T-cell (primary cell): ENCODE data around the gene ATP6V1B1. TPM values are rescaled to one million over a fixed set of nuclear protein-coding genes. Genes with fewer than 3 reads are reported as not detected.

ENCODE experiments used
- ATAC-seq, 4 experiments: fragments of 200-7000 bp in 3 of 4; fragments of 150-1000 bp in 1 of 4; cut with Tn5 transposase; replicated peaks in 1 of 4; 1 replicate in 3 of 4; 2 replicates in 1 of 4; pipeline ENCODE4 v1.10.0; 2021; ENCODE audit warnings: moderate library complexity in 3 of 4, mild to moderate bottlenecking in 2 of 4, moderate number of reproducible peaks in 1 of 4
- CTCF ChIA-PET, 2 donors: fragments of 300-600 bp; sonication (Branson Sonifier 250); formaldehyde crosslinking; loops; one replicate each; lab custom pipeline; 2022; ENCODE audit warnings: antibody characterized with exemption in 2 of 2; lab: Charles Lee
- POLR2A ChIA-PET, 2 donors: fragments of 300-600 bp; sonication (Branson Sonifier 250); formaldehyde crosslinking; loops; one replicate each; lab custom pipeline; 2022; ENCODE audit warnings: antibody characterized with exemption in 2 of 2; lab: Charles Lee
- DNase-seq, 35 experiments: peaks; one replicate each; pipeline versions ENCODE4 v3.0.0 to v3.0.0-alpha.2; 2013 to 2023
- H3K27ac ChIP-seq: one replicate; pipeline ENCODE4 v1.5.1; 2013; ENCODE audit warnings: low read length
- H3K27me3 ChIP-seq, 2 experiments: replicated peaks in 1 of 2; 1 replicate in 1 of 2; 2 replicates in 1 of 2; pipeline versions ENCODE4 v1.6.1 to v1.7.0; 2013; ENCODE audit warnings: low read length in 1 of 2, mixed read lengths in 1 of 2; ENCODE audit not compliant: control insufficient read depth in 2 of 2, insufficient read depth in 2 of 2; ENCODE audit errors: extremely low read depth in 1 of 2
- H3K36me3 ChIP-seq, 2 donors: 1 replicate in 1 of 2; 2 replicates in 1 of 2; pipeline versions ENCODE4 v1.6.1 to v1.7.0; 2013; ENCODE audit warnings: low read length in 1 of 2; ENCODE audit not compliant: control insufficient read depth in 2 of 2, insufficient read depth in 1 of 2; ENCODE audit errors: extremely low read depth in 1 of 2
- H3K4me1 ChIP-seq, 2 experiments: 1 replicate in 1 of 2; 2 replicates in 1 of 2; pipeline versions ENCODE4 v1.6.1 to v1.7.0; 2013; ENCODE audit warnings: low read length in 2 of 2, mixed read lengths in 1 of 2; ENCODE audit not compliant: insufficient read depth in 2 of 2, control insufficient read depth in 1 of 2; ENCODE audit errors: extremely low read depth in 1 of 2
- H3K4me3 ChIP-seq, 2 donors: 1 replicate in 1 of 2; 2 replicates in 1 of 2; pipeline versions ENCODE4 v1.5.1 to v1.7.0; 2013; ENCODE audit warnings: mild to moderate bottlenecking in 2 of 2, low read length in 1 of 2, moderate library complexity in 1 of 2; ENCODE audit not compliant: control insufficient read depth in 1 of 2; ENCODE audit errors: extremely low read depth in 1 of 2
- H3K9me3 ChIP-seq: 2 replicates; pipeline ENCODE4 v1.7.0; 2013
- H3K27ac Mint-ChIP-seq, 2 donors: one replicate each; pipeline ENCODE4 v1.8.0; 2020 to 2021; ENCODE audit warnings: mild to moderate bottlenecking in 2 of 2, mixed read lengths in 2 of 2
- H3K27me3 Mint-ChIP-seq, 2 donors: one replicate each; pipeline ENCODE4 v1.8.0; 2021 to 2022; ENCODE audit warnings: mixed read lengths in 2 of 2
- H3K36me3 Mint-ChIP-seq: one replicate; pipeline ENCODE4 v1.8.0; 2021; ENCODE audit warnings: mixed read lengths
- H3K4me1 Mint-ChIP-seq, 3 donors: one replicate each; pipeline ENCODE4 v1.8.0; 2020 to 2022; ENCODE audit warnings: mixed read lengths in 3 of 3, mild to moderate bottlenecking in 1 of 3
- H3K4me3 Mint-ChIP-seq, 3 donors: one replicate each; pipeline ENCODE4 v1.8.0; 2020 to 2022; ENCODE audit warnings: mild to moderate bottlenecking in 3 of 3, mixed read lengths in 3 of 3, moderate library complexity in 3 of 3
- H3K9me3 Mint-ChIP-seq, 3 donors: one replicate each; pipeline ENCODE4 v1.8.0; 2020 to 2022; ENCODE audit warnings: mixed read lengths in 3 of 3
- WGBS: methylation state at CpG from one replicate; pipeline ENCODE4 v1.1.5; 2013; ENCODE audit warnings: missing lambda C conversion rate; ENCODE audit not compliant: insufficient coverage; 5-methylcytosine and 5-hydroxymethylcytosine counted together
- total RNA-seq, 35 experiments: library from RNA in 6 of 35; stranded (reverse) in 6 of 35; fragments of 120-200 nt in 1 of 35; gene quantifications; one replicate each; pipeline versions ENCODE4 v1.2.1 to v1.2.4 and lab custom pipeline; 2013 to 2026

ATP6V1B1 gene
- total RNA-seq, 5 donors from 2014 or later (not counting 1 experiment from before 2014, with no cell fraction given), result not detected

DNA sequence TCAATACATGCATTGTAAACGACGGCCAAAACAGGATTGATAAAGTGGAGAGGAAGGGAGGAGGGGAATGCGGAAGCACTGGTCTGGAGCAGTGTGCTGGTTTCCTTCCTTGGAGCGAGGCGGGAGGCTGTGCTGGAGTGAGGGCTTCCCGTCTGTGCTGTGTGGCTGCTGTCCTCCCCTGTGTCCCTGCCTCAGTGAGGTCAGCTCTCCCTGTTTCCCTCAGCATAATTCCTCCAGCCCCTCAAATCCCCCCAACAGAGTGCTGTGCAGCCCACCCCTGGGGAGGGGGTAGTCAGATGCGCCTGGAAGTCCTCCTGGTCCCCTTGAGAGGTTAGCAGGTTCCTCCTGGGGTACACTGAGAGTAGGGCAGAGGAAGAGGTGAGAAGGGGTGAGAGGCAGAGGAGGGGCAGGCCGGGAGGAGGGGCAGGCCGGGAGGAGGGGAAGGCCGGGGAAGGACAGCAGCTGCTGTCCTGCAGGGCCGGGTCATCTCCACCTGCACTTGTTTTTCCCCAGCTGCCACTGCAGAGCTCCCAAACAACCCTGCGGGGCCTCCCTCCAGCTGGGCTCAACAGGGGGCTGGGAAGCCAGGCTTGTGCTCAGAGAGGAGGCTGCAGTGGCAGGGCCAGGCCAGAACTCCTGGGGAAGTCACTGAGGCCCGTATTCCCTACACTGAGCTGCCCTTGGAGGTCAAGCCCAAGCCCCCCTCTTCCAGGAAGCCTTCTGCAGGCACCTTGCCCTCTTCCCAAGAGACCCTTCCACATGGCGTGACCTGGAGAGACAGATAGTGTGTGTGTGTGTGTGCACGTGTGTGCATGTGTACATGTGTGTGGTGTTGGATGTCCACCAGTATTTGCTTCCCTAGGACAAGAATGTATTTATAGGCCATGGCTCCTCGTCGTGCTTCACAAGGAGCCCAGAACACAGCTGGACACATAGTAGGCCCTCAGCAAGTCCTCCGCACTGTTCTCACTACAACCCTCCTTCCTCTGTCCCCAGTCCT lies 13.2 kb upstream of the ATP6V1B1 start:
- ChIA-PET CTCF (interaction anchor here in 1 of 2 donors (1.8 kb wide), 1 partner anchor 25 kb away, joined by 5 read pairs; no protein-coding TSS in a partner anchor), POLR2A (interaction anchor here in 1 of 2 donors (0.5 kb wide), 1 partner anchor 717 kb away, joined by 9 read pairs; no protein-coding TSS in a partner anchor)

DNA sequence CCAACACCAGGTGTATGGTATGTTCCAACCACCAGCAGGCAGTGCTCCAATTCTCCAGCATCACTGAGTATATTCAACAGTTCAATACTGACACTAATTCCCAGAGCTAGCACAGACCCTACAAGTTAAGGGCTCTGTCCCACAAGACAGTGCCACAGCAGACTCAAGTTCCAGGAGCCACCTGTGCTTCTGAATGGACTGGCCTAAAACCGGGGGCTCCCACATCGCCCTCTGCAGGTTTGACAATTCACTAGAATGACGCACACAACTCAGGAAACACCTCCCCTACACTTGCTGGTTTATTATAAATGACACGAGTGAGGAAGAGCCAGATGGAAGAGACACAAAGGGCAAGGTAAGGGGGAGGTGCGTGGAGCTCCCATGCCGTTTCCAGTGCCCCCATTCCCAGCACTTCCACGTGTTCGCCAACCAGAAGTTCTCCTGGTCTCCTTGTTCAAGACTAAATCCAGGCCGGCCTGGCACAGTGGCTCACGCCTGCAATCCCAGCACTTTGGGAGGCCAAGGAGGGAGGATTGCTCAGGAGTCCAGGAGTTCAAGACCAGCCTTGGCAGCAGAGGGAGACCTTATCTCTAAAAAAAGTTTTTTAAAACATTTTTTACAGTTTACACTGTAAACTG lies 12.2 kb upstream of the ATP6V1B1 start:
- H3K27ac Mint-ChIP-seq, result no peak overlapping the region
- Histone ChIP-seq H3K27ac (no peak overlapping the region), H3K9me3 (no peaks in the 10 kb centered on the region), H3K4me3 (no peak overlapping the region), H3K36me3 (no peaks in the 10 kb centered on the region), H3K4me1 (peaks cover 0 to 3% of the 10 kb centered on the region in 2 experiments), H3K27me3 (peaks cover 0 to 37% of the 10 kb centered on the region in 2 experiments)
- DNase-seq (peak in 2 of 35 experiments; percentile 19 to 31), ATAC-seq (no peak)
- H3K9me3 Mint-ChIP-seq, result no peaks in the 10 kb centered on the region
- no peaks in the 10 kb centered on the region for H3K4me1 Mint-ChIP-seq
- 81% methylated on average over 5 of the region's 10 CpGs for WGBS
- POLR2A ChIA-PET, result interaction anchor here in 1 of 2 donors (0.6 kb wide), 1 partner anchor 280 kb away, joined by 6 read pairs; no protein-coding TSS in a partner anchor
- H3K27me3 Mint-ChIP-seq, result peaks cover 4 to 16% of the 10 kb centered on the region in 2 donors
- CTCF ChIA-PET, result interaction anchor here in 1 of 2 donors (1.8 kb wide), 1 partner anchor 24 kb away, joined by 5 read pairs; no protein-coding TSS in a partner anchor
- H3K4me3 Mint-ChIP-seq, result no peak overlapping the region
- H3K36me3 Mint-ChIP-seq, result no peaks in the 10 kb centered on the region

More for the DNA sequence above, 13.2 kb upstream of the ATP6V1B1 start:
- no peak overlapping the region for H3K27ac Mint-ChIP-seq
- 86% methylated on average over 4 of the region's 18 CpGs for WGBS
- H3K27ac ChIP-seq, result no peak overlapping the region
- no peaks in the 10 kb centered on the region for H3K9me3 ChIP-seq
- H3K36me3 ChIP-seq, result no peaks in the 10 kb centered on the region
- H3K4me3 ChIP-seq, result no peak overlapping the region
- peak in 1 of 35 experiments; percentile 14 for DNase-seq
- no peak for ATAC-seq
- no peaks in the 10 kb centered on the region for H3K36me3 Mint-ChIP-seq
- H3K27me3 ChIP-seq, result peaks cover 0 to 35% of the 10 kb centered on the region in 2 experiments
- peaks cover 8 to 22% of the 10 kb centered on the region in 2 donors for H3K27me3 Mint-ChIP-seq
- no peaks in the 10 kb centered on the region for H3K4me1 Mint-ChIP-seq
- no peak overlapping the region for H3K4me3 Mint-ChIP-seq
- H3K9me3 Mint-ChIP-seq, result no peaks in the 10 kb centered on the region
- peaks cover 0 to 3% of the 10 kb centered on the region in 2 experiments for H3K4me1 ChIP-seq

DNA sequence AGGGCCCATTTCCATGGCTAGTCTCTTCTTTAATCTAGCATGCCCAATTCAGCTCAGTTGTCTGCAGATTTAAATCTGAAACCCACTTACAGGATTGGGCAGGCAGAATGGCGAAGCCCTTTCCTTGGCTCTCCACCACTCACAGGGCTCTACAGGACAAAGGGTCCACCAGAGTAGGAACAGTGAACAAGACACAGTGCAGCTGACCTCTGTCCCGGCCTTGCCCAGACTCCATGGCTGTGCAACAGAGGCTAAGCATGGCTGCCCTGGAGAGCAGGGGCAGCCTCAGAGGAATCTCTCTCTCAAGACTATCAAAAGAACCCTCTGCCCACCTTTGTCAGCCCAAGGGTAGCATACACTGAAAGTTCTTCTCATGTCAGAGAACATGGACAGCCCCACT lies 9.7 kb upstream of the ATP6V1B1 start:
- no peaks in the 10 kb centered on the region for H3K36me3 Mint-ChIP-seq
- WGBS, result 84% methylated on average over 2 of the region's 2 CpGs
- Histone ChIP-seq H3K4me3 (no peak overlapping the region), H3K27ac (no peak overlapping the region), H3K4me1 (no peaks in the 10 kb centered on the region), H3K9me3 (no peaks in the 10 kb centered on the region), H3K27me3 (peaks cover 0 to 27% of the 10 kb centered on the region in 2 experiments), H3K36me3 (no peaks in the 10 kb centered on the region)
- CTCF ChIA-PET, result interaction anchor here in 1 of 2 donors (0.6 to 1.0 kb wide), 2 partner anchors 22 to 685 kb away, joined by 3 read pairs; no protein-coding TSS in a partner anchor
- peaks cover 3 to 9% of the 10 kb centered on the region in 2 donors for H3K27me3 Mint-ChIP-seq
- H3K9me3 Mint-ChIP-seq, result no peaks in the 10 kb centered on the region
- no peak overlapping the region for H3K27ac Mint-ChIP-seq
- no peak overlapping the region for H3K4me3 Mint-ChIP-seq
- DNase-seq (peak in 2 of 35 experiments; percentile 2 to 14), ATAC-seq (no peak)
- no peaks in the 10 kb centered on the region for H3K4me1 Mint-ChIP-seq
- POLR2A ChIA-PET, result no interaction called here

DNA sequence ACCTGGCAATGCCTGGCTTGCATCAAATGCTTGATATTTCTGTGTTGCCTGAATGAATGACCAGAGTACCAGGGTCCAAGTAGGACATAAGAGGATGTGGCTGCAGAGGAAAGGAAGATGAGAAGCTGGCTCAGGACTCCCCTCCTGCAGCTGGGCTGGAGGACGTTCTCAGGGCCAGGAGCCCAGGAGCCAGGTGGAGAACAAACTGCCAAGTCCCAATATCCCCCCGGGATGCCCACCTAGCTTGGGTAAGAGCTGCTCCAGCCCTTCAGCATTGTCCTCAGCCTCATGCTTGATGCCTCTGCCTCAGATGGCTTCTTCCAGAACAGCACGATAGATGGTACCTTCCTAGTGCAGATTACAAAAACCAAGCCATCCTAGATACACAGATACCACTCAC lies 8.6 kb upstream of the ATP6V1B1 start:
- Mint-ChIP-seq H3K27ac (no peak overlapping the region), H3K9me3 (no peaks in the 10 kb centered on the region), H3K4me3 (no peak overlapping the region), H3K36me3 (no peaks in the 10 kb centered on the region), H3K4me1 (no peaks in the 10 kb centered on the region), H3K27me3 (peaks cover 3 to 10% of the 10 kb centered on the region in 2 donors)
- DNase-seq, result peak in 1 of 35 experiments; percentile 13
- 83% methylated on average over 2 of the region's 3 CpGs for WGBS
- CTCF ChIA-PET, result no interaction called here
- no peak for ATAC-seq
- Histone ChIP-seq H3K36me3 (no peaks in the 10 kb centered on the region), H3K4me1 (no peaks in the 10 kb centered on the region), H3K4me3 (no peak overlapping the region), H3K27ac (no peak overlapping the region), H3K27me3 (peaks cover 0 to 35% of the 10 kb centered on the region in 2 experiments), H3K9me3 (no peaks in the 10 kb centered on the region)
- POLR2A ChIA-PET, result no interaction called here

DNA sequence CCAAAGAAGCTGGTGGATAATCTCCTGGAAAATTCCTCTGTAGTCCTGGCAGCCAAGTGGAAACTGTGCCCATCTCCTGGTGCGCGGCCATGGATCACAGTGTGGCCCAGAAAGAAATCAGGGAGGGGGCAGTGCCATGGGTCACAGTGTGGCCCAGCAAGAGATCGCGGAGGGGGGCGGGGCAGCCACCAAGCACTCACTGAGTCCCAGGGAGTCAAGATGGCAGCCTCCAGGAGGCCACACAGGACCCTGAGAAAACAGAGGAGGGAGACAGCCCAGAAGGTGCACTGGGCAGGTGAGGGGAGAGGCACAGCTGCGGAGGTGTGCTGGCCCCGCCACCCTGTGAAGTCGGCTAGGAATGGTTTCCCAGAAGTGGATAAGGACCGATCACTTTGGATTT lies 8.1 kb upstream of the ATP6V1B1 start:
- Mint-ChIP-seq H3K27me3 (peaks cover 3 to 10% of the 10 kb centered on the region in 2 donors), H3K9me3 (no peaks in the 10 kb centered on the region), H3K36me3 (no peaks in the 10 kb centered on the region), H3K4me3 (no peak overlapping the region), H3K27ac (no peak overlapping the region), H3K4me1 (no peaks in the 10 kb centered on the region)
- Histone ChIP-seq H3K27me3 (peaks cover 0 to 33% of the 10 kb centered on the region in 2 experiments), H3K36me3 (no peaks in the 10 kb centered on the region), H3K27ac (no peak overlapping the region), H3K9me3 (no peaks in the 10 kb centered on the region), H3K4me1 (no peaks in the 10 kb centered on the region), H3K4me3 (no peak overlapping the region)
- 79% methylated on average over 9 of the region's 9 CpGs for WGBS
- CTCF ChIA-PET, result no interaction called here
- POLR2A ChIA-PET, result no interaction called here
- DNase-seq (peak in 2 of 35 experiments; percentile 2), ATAC-seq (no peak)

DNA sequence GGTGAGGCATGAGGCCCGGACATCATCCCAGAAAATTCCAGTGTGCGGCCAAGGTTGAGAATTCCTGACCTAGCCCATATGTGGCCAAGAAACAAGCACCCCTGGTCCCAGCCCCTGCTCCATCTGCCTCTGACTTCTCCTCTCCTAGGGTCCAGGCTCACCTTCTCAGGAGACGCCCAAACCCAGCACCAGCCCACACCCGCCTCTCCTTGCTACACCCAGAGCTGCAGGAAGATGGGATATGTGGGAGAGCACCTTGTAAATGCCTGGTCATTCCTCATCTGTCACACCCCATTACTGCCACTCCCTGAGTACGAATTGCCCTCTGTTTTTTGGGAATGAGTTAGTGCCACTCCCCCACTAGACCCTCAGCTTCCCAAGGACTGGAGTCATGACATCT lies 7.3 kb upstream of the ATP6V1B1 start:
- no peak for DNase-seq
- ChIA-PET POLR2A (no interaction called here), CTCF (interaction anchor here in 1 of 2 donors (0.5 kb wide), 1 partner anchor 64 kb away, joined by 3 read pairs; no protein-coding TSS in a partner anchor)
- WGBS, result no CpG with 5 or more reads among the region's 5 CpGs
- Mint-ChIP-seq H3K9me3 (no peaks in the 10 kb centered on the region), H3K27me3 (peaks cover 3 to 13% of the 10 kb centered on the region in 2 donors), H3K36me3 (no peaks in the 10 kb centered on the region), H3K4me1 (no peaks in the 10 kb centered on the region), H3K27ac (no peak overlapping the region), H3K4me3 (no peak overlapping the region)
- H3K4me1 ChIP-seq, result no peaks in the 10 kb centered on the region
- no peak overlapping the region for H3K27ac ChIP-seq
- no peaks in the 10 kb centered on the region for H3K36me3 ChIP-seq
- H3K4me3 ChIP-seq, result no peak overlapping the region
- peaks cover 0 to 38% of the 10 kb centered on the region in 2 experiments for H3K27me3 ChIP-seq
- no peak for ATAC-seq
- H3K9me3 ChIP-seq, result no peaks in the 10 kb centered on the region
